Kidney epithelial cell (primary cell): ENCODE results near the gene MYLK. TPM values are rescaled to one million over a fixed set of nuclear protein-coding genes. Genes with fewer than 3 reads are reported as not detected.
A peak's percentile ranks its signal among the peaks of the same experiment; 100 is the strongest.

Experiments used
- DNase-seq: peaks from one replicate; pipeline ENCODE4 v3.0.0-alpha.2; 2010; ENCODE audit warnings: low read depth
- H3K27me3 ChIP-seq: 2 replicates; pipeline ENCODE4 v1.6.0; 2011; ENCODE audit warnings: low read length; ENCODE audit not compliant: control insufficient read depth, insufficient read depth
- H3K36me3 ChIP-seq: 2 replicates; pipeline ENCODE4 v1.5.1; 2011; ENCODE audit warnings: low read length; ENCODE audit not compliant: control insufficient read depth, insufficient read depth
- H3K4me3 ChIP-seq: 2 replicates; pipeline ENCODE4 v1.5.1; 2011; ENCODE audit warnings: low read depth, mild to moderate bottlenecking, control low read depth, low read length
- total RNA-seq: library from RNA; depleted of rRNA; stranded (reverse); fragments of >200 nt; gene quantifications from 2 replicates; pipeline ENCODE4 v1.2.3, GENCODE V29; 2015
- TF ChIP-seq, protein P1 (sequence below): IDR thresholded peaks from 2 replicates; pipeline ENCODE4 v1.5.1; 2011; ENCODE audit warnings: mild to moderate bottlenecking, moderate library complexity, low read length, control low read depth, inconsistent platforms; ENCODE audit not compliant: insufficient read depth, poor library complexity, severe bottlenecking

MYLK gene
- total RNA-seq, 1 donor from 2014 or later = 49.7 TPM

DNA sequence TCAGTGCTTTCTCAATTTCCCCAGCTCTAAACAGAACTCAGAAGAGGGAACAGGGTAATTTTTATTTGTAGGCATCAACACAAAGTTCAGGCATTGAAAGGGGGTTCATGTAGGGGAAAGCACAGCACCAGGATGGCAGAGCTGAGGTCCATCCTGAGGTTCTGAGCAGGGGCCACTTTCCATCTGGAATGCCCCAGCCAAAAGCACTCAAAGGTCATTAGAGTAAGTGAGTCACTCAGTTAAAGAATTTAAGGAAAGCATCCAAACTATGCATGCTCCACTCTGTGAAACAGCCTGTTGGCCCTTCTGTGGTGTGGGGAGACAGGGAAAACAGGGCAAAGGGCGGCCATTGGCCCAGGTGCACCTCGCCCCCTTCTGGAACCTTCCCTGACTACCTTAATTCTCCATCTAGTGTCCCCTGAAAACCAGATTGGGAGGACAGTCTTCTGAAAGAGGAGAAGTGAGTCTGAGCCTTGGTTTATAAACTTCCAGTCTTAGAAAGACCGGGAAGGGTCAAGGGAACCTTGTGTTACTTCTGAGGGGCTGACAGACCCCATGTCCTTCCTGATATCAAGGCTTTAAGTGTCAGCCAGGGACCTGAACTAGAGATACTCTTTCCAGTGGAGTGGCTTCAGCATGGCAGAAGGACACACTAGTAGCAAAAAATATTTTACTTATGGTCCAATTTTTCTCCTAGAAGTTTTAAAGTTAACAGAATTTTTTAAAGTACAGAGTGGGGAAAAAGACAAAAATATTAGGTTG is 133.3 kb downstream of the MYLK start:
- Histone ChIP-seq H3K36me3 (peaks cover 5% of the 10 kb centered on the region), H3K27me3 (no peaks in the 10 kb centered on the region), H3K4me3 (no peak overlapping the region)
- TF ChIP-seq, protein P1, sequence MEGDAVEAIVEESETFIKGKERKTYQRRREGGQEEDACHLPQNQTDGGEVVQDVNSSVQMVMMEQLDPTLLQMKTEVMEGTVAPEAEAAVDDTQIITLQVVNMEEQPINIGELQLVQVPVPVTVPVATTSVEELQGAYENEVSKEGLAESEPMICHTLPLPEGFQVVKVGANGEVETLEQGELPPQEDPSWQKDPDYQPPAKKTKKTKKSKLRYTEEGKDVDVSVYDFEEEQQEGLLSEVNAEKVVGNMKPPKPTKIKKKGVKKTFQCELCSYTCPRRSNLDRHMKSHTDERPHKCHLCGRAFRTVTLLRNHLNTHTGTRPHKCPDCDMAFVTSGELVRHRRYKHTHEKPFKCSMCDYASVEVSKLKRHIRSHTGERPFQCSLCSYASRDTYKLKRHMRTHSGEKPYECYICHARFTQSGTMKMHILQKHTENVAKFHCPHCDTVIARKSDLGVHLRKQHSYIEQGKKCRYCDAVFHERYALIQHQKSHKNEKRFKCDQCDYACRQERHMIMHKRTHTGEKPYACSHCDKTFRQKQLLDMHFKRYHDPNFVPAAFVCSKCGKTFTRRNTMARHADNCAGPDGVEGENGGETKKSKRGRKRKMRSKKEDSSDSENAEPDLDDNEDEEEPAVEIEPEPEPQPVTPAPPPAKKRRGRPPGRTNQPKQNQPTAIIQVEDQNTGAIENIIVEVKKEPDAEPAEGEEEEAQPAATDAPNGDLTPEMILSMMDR = peak; percentile 22
- peak; percentile 72 for DNase-seq

DNA sequence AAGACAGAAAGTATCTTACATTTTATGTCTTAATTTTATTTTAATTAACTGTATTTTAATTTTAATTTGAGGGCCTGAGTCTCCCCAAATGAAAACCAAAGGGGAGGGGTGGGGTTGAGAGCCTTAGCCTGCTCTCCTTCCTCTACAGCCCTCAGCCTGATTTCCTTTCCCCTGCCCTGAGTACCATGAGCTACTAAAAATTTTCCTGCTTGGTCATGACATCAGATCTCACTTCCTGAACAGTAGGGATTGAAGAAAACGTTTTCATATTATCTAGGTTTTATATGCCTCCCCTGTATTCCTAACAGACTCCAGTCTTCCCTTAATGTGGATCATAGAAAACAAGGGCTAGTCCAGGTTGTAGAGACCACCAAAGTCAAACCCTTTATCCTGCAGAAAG is 133.9 kb downstream of the MYLK start:
- TF ChIP-seq, protein P1 = no peak
- H3K27me3 ChIP-seq = no peaks in the 10 kb centered on the region
- H3K4me3 ChIP-seq = no peak overlapping the region
- H3K36me3 ChIP-seq = peaks cover 5% of the 10 kb centered on the region
- no peak for DNase-seq

- DNase-seq = peak; percentile 70
- H3K4me3 ChIP-seq = no peak overlapping the region
- no peaks in the 10 kb centered on the region for H3K27me3 ChIP-seq
- TF ChIP-seq, protein P1 = no peak
- peaks cover 5% of the 10 kb centered on the region for H3K36me3 ChIP-seq
These were observed 134.4 kb downstream of the MYLK start for GRCh38 chr3:123749711-123750110.

DNA sequence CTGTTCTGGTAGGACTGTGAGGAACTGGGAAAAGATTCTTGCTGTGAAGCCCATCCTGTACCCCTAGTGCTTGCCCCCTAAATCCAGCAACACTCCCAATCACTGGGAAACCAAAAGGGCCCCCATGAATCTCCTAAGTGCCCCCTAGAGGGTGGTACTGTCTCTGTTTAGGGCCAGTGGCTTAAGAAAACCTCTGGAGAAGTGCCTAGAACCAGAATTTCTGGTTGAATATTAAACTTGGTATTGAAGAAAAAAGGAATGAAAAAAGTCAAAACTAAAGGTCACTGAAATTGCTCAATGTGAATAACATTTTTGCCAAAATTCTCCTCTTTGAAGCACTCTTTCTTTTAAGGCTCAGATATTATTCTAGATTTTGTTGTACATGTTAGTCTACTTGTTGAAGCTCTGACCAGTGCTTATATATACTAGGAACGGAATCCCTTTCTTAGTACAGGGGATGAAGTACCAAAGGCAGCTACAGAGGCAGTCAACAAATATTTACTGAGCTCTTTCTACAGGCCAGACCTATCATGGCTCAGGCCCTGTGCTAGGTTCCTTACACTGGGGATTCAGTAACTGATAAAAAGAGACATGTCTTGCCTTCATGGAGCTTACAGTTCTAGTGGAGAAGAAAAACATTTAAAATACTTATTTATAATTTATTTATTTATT is 138.8 kb downstream of the MYLK start:
- no peak for DNase-seq
- Histone ChIP-seq H3K27me3 (no peaks in the 10 kb centered on the region), H3K36me3 (peaks cover 4% of the 10 kb centered on the region), H3K4me3 (no peak overlapping the region)
- TF ChIP-seq, protein P1 = peak; percentile 27

DNA sequence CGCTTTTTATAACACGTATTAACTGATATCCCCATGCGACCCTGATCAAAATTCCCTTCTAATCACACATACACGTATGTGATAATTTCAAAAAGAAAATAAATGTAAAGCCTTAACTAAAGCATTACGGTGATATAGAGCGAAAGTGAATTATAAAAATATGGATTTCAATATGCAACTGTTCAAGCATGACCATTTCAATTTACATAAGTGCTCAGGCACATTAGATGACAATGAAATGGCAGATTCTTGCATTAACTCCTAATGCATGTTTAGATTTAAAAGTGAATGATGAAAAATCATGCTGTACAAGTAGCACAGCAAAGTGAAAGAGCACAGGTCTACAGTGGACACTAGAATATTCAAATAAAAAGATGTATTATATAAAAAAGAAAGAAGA is 140.1 kb downstream of the MYLK start:
- peaks cover 4% of the 10 kb centered on the region for H3K36me3 ChIP-seq
- H3K27me3 ChIP-seq = no peaks in the 10 kb centered on the region
- TF ChIP-seq, protein P1 = no peak
- H3K4me3 ChIP-seq = no peak overlapping the region
- no peak for DNase-seq
